ENCODE results near the gene SCN8A.
A peak's percentile ranks its signal among the peaks of the same experiment; 100 is the strongest.
"Not testable (repeated sequence)": the region's sequence is repeated elsewhere in the genome, so short reads cannot be mapped to it uniquely, and the experiment has no call there.

The SCN8A gene

DNA sequence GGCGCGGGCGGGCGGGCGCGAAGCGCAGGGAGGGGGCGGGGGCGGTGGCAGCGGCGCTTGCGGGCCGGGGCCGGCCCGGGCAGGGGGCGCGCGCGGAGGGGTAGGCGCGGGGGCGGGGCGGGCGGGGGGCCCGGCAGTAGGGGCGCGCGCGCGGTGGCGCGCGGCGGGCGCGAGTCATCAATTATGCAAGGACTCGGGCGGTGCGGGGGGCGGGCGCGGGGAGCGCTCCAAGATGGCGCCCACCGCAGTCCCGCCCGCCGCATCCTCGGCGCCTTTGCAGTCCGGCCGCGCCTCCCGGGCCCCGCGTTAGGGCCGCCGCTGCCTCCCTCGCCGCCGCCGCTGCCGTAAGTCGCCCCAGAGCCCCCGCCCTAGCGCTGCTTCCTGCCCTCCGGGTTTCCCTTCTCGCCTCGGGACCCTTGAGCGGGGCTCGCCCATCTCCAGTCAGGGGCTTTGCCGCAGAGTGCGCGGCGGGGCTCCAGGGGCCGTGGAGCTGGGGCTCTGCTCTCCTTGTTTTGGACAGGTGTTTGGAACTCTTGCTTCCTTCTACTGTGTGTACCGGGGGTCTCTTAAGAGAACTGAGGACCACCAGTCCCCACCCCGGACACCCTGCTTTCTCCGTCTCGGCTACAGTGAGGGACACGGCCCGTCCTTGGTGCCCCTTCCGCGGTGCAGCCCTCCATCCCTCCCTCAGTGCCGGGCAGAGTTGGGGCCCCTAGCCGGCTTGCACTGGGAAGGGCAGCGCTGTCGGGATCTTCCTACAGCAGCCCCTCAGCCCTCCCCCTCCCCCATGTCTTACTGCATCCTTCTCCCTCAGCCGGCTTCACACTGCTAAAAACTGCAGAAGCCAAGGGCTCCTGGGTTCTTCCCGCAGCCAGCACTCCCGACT, at the start of gene SCN8A:
Gene SCN8A (plus strand): TSS at position 218 of the 886 bp plus-strand sequence. CDS start 71,585 bp downstream, outside the sequence.
- peak; percentile 34 for DNase-seq (ENCODE audit: low spot score)

DNA sequence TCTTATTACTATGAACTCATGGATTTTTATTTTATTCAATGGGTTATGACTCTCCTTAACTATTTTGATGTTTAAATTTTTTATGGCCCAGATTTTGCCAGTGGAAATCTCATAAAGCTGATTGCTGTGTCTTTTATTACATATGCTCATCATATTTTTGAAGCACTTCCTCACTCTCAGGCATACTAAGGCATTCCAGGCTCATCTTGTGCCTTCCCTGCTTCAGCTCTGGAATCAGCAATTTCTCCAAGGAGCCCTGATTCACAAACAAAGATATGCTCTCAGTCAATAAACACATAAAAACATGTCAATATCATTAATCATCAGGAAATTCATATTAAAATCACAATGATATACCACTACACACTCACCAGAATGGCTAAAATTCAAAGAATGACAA, 44.9 kb upstream of the SCN8A start:
- no peak for DNase-seq (ENCODE audit: low spot score)

DNA sequence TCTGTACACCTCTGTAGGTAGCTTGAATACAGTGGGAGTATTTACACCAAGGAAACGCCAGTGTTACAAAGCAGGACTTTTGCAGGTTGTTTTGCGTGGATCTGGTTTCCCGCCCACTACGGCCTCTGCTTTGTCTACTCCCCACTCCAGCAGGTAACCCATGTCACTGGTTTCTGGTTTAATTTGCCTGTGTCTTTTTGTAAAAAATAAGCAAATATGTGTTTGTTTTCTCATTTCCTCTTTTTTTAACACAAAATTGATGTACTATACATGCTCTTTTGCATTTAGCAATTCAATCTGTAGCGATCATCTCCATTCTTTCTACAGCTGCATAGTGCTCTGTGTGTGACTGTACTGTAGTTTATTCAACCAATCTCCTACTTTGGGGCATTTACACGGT, 43.4 kb upstream of the SCN8A start:
- no peak for DNase-seq (ENCODE audit: low spot score)

GRCh38 chr12:51548241-51548640, 42.8 kb upstream of the SCN8A start:
- no peak for DNase-seq (ENCODE audit: low spot score)

DNA sequence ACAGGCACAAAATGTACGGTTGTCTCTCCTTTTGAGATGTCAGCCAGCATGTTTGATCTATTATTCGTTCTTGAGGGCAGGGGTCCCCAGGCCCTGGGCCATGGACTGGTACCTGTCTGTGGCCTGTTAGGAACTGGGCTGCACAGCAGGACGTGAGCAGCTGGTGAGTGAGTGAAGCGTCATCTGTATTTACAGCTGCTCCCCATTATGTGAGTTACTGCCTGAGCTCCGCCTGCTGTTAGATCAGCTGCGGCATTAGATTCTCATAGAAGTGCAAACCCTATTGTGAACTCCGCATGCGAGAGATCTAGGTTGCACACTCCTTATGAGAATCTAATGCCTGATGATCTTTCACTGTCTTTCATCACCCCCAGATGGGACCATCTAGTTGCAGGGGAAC, 41.4 kb upstream of the SCN8A start:
- DNase-seq (ENCODE audit: low spot score) = no peak

DNA sequence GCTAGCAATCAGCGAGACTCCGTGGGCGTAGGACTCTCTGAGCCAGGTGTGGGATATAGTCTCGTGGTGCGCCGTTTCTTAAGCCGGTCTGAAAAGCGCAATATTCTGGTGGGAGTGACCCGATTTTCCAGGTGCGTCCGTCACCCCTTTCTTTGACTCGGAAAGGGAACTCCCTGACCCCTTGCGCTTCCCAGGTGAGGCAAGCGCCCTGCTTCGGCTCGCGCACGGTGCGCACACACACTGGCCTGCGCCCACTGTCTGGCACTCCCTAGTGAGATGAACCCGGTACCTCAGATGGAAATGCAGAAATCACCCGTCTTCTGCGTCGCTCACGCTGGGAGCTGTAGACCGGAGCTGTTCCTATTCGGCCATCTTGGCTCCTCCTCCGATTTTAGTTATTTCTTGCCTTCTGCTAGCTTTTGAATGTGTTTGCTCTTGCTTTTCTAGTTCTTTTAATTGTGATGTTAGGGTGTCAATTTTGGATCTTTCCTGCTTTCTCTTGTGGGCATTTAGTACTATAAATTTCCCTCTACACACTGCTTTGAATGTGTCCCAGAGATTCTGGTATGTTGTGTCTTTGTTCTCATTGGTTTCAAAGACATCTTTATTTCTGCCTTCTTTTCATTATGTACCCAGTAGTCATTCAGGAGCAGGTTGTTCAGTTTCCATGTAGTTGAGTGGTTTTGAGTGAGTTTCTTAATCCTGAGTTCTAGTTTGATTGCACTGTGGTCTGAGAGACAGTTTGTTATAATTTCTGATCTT, 22.6 kb upstream of the SCN8A start:
- not testable (repeated sequence) for DNase-seq (ENCODE audit: low spot score)

GRCh38 chr12:51579321-51579850, 11.6 kb upstream of the SCN8A start:
- DNase-seq (ENCODE audit: low spot score) = no peak

- DNase-seq (ENCODE audit: low spot score) = no peak
Observed at GRCh38 chr12:51589060-51589459, 2.0 kb upstream of the SCN8A start.

GRCh38 chr12:51589557-51590176, 1.4 kb upstream of the SCN8A start:
- no peak for DNase-seq (ENCODE audit: low spot score)

DNA sequence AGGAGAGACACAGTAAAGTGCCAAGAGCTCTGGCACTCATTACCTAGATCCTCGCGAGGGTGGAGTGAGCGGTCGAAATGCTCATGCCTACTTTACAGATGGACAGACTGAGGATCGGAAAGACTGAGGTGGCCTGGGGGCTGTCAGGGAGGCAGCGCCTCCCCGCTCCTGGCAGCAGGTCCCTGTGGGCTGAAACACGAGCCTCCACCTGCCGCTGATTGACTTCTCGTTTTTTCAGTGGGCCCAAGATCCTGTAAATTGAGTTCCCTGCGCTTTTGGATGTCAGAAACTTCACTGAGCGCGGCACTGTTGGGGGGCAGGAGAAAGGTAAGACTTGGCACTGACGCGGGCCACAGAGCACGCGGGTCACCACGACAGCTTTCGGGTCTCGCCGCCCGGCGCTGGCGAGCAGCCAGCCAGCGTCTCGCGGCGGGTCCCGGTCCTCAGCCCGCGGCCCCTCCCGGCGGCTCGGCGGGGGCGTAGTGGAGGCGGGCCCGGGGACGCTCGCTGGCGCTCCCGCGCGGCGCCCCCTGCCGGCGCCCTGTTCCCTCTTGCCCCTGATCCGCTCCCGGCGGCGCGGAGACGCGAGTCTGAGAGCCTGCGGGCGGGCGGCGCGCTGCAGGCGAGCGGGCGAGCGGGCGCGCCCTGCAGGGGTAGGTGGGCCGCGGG, 552 bp upstream of the SCN8A start:
- peak; percentile 81 for DNase-seq (ENCODE audit: low spot score)

- peak; percentile 37 for DNase-seq (ENCODE audit: low spot score)
Observed at GRCh38 chr12:51592034-51592705, 1.1 kb downstream of the SCN8A start.

- no peak for DNase-seq (ENCODE audit: low spot score)
Observed at GRCh38 chr12:51593021-51593420, 2.0 kb downstream of the SCN8A start.

DNA sequence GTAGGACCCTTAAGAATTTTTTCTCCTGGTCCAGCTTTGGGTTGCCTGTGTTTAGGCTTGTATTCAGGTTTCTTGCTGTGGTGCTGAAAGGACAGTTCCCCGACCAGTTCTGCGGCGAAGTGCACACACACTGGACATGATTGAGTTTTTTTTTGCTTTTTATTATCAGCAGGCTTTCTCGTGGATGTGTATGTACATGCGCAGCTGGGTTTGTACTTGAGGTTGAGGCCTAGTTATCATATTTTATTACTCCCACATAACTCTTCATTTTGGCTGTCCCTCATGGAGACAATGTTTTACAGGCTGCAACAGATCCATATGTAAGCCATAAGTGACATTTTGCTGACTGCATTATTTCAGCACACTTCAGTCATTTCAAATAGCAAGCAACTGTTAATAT, 2.5 kb downstream of the SCN8A start:
- DNase-seq (ENCODE audit: low spot score) = no peak

DNA sequence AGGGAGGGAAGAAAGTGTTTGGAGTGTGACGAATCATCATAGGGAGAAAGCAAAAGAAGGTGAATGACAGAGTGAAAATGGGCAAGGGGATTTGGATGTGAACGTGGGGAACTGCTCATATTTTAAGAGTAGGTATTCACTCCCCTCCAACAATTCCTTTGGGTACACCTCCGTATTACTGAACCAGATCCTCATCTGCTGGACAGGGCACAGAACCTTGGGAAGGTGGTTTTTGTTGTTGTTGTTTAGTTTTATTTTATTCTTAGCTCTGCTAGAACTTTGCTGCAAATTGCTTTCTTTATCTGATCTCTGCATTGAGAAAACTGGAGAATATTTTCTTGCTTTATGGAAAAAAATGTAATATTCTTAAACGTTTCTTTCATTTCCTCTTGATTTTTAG, 7.1 kb downstream of the SCN8A start:
- DNase-seq (ENCODE audit: low spot score) = no peak

- no peak for DNase-seq (ENCODE audit: low spot score)
Observed at GRCh38 chr12:51600721-51601120, 9.7 kb downstream of the SCN8A start.

- no peak for DNase-seq (ENCODE audit: low spot score)
Observed at GRCh38 chr12:51601241-51601640, 10.2 kb downstream of the SCN8A start.

DNA sequence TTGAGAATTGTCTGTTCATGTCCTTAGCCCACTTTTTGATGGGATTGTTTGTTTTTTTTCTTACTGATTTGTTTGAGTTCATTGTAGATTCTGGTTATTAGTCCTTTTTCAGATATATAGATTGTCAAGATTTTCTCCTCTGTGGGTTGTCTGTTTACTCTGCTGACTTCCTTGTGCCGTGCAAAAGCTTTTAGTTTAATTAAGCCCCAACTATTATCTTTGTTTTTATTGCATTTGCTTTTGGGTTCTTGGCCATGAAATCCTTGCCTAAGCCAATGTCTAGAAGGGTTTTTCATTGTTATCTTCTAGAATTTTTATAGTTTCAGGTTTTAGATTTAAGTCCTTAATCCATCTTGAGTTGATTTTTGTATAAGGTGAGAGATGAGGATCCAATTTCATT, 14.9 kb downstream of the SCN8A start:
- not testable (repeated sequence) for DNase-seq (ENCODE audit: low spot score)

DNA sequence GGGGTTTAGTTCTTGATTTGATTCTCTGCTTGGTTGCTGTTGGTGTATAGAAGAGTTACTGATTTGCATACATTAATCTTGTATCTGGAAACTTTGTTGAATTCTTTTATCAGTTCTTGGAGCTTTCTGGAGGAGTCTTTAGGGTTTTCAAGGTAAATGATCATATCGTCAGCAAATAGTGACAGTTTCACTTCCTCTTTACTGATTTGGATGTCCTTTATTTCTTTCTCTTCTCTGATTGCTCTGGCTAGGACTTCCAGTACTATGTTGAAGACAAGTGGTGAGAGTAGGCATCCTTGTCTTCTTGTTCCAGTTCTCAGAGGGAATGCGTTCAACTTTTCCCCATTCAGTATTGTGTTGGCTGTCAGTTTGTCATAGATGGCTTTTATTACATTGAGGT, 16.2 kb downstream of the SCN8A start:
- not testable (repeated sequence) for DNase-seq (ENCODE audit: low spot score)

DNA sequence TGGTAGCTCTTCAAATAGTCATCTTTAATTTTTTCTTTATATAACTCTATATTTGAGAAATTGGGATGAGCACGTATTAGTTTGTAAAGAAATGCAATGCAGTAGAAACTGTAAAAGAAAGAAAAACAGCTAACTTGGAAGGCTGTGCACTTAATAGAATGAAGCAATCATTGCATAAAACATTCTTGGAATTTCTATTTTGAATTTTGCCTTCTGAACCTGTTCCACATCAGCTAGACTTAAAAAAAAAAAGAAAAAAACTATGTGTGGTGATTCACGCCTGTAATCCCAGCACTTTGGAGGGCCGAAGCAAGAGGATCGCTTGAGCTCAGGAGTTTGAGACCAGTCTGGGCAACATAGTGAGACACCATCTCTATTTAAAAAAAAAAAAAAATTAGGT, 29.4 kb downstream of the SCN8A start:
- no peak for DNase-seq (ENCODE audit: low spot score)

- DNase-seq (ENCODE audit: low spot score) = peak; percentile 10
Observed at GRCh38 chr12:51621156-51621922, 30.3 kb downstream of the SCN8A start.

DNA sequence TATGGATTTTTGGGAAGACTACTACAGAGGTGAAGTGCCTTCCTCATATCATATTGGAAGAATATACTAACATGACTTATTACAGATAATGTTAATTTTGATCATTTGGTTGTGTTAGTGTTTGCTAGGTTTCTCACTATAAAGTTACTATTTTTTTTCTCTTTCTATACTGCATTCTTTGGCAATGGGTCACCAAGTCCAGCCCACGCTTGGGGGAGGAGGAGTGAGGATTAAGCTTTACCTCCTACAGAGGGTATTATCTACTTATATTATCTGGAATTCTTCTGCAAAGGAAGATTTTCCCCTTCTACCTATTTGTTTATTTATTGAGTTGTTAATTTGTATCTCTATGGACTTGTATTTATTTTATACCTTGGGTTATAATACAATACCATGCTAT, 31.5 kb downstream of the SCN8A start:
- DNase-seq (ENCODE audit: low spot score) = no peak

Data from SW480 (cell line).